Esophagus squamous epithelium (tissue), 5 donors: Measurements from ENCODE around the gene IL22. TPM values are rescaled to one million over a fixed set of nuclear protein-coding genes. Genes with fewer than 3 reads are reported as not detected.
A peak's percentile ranks its signal among the peaks of the same experiment; 100 is the strongest.

Experiments used
- DNase-seq: peaks from one replicate; lab custom pipeline; 2025; lab: John Stamatoyannopoulos, UW
- H3K27ac ChIP-seq, 4 donors: fragments of 200-600 bp; sonication (generic); one replicate each; pipeline ENCODE4 v1.5.1; 2016 to 2019; ENCODE audit warnings: mild to moderate bottlenecking in 1 of 4
- H3K27me3 ChIP-seq, 4 donors: fragments of 200-600 bp; sonication (generic); 1 replicate in 3 of 4; 2 replicates in 1 of 4; pipeline versions ENCODE4 v1.5.1 to v1.6.0; 2017 to 2021; ENCODE audit warnings: antibody characterized with exemption in 1 of 4
- H3K36me3 ChIP-seq, 3 donors: fragments of 200-600 bp; sonication (generic); one replicate each; pipeline ENCODE4 v1.5.1; 2016 to 2019
- H3K4me1 ChIP-seq, 3 donors: fragments of 200-600 bp; sonication (generic); one replicate each; pipeline ENCODE4 v1.5.1; 2017 to 2019
- H3K4me3 ChIP-seq, 4 donors: fragments of 200-600 bp; sonication (generic); 1 replicate in 3 of 4; 2 replicates in 1 of 4; pipeline ENCODE4 v1.5.1; 2016 to 2019; ENCODE audit warnings: mild to moderate bottlenecking in 2 of 4, moderate library complexity in 1 of 4
- H3K9me3 ChIP-seq, 3 donors: fragments of 200-600 bp; sonication (generic); one replicate each; pipeline ENCODE4 v1.5.1; 2016 to 2019
- POLR2A ChIP-seq, 4 donors: fragments of 450-650 bp; IDR thresholded peaks; one replicate each; pipeline ENCODE4 v1.6.1; 2017; ENCODE audit warnings: antibody characterized with exemption in 4 of 4, mild to moderate bottlenecking in 4 of 4, moderate library complexity in 3 of 4
- WGBS, 2 donors: methylation state at CpG; one replicate each; pipeline ENCODE4 v1.1.5; 2018; 5-methylcytosine and 5-hydroxymethylcytosine counted together
- intact Hi-C: fragments of 100-400 bp; cut with DNase I; formaldehyde crosslinking; loops from one replicate; pipeline ENCODE4 v1.15.0; 2022
- total RNA-seq, 4 donors: library from RNA; depleted of rRNA; stranded (reverse); fragments of >200 nt; gene quantifications; one replicate each; pipeline ENCODE4 v1.1.0, GENCODE V29; 2016
- TF ChIP-seq, protein P1 (sequence below), 6 experiments: fragments of 450-650 bp in 4 of 6; fragments of 200-600 bp in 2 of 6; sonication (generic) in 2 of 6; IDR thresholded peaks; one replicate each; pipeline ENCODE4 v1.5.1; 2016 to 2019; ENCODE audit warnings: antibody characterized with exemption in 6 of 6, mild to moderate bottlenecking in 4 of 6, moderate library complexity in 4 of 6
- donor health status: DM: yes; HTN: yes; CAD: no.

IL22 gene
- total RNA-seq, 4 donors from 2014 or later: 0.35 TPM; not detected in 3

DNA sequence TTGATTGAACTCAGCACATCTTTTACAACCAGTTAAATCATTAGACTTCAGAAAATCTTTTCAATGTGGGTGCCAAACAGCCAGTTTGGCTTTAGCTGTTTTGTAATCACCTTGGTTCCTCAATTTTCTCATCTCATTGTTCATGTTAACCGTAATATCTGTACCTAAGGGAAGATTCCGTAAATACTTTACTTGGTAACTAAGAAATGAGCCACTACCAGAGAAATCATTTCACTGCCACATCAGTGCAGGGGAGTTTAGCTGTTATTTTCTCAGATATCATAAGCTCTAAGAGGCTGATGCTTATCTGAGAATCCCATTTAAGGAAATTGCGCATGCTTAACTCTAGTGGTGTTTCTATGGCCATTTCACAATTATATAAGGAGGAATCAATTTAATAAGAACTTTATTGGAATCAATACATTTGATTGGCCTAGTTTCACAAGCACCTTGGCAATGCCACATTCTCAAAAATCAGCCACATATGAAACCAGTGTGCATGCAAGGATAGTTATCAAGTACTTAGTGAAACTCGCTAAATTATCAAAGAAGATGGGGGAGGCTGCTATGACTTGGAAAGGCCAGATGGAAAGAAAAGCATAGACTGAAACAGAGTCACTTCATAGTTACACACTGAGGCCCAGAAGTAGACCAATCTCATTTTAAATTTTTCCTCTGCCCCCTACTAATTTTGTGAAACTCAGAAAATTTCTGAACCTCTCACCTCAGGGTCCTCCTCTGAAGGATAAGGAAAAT, 28.1 kb upstream of the IL22 start:
- WGBS, 2 donors: 85 to 91% methylated on average over 4 of the region's 4 CpGs
- Histone ChIP-seq H3K4me1 (peaks cover 0 to 15% (median 0%) of the 10 kb centered on the region in 3 donors), H3K4me3 (no peak overlapping the region), H3K9me3 (no peaks in the 10 kb centered on the region), H3K36me3 (no peaks in the 10 kb centered on the region), H3K27me3 (no peaks in the 10 kb centered on the region), H3K27ac (no peak overlapping the region)
- no peak for TF ChIP-seq POLR2A (IDR thresholded peaks at IDR 0.05)
- TF ChIP-seq, protein P1, sequence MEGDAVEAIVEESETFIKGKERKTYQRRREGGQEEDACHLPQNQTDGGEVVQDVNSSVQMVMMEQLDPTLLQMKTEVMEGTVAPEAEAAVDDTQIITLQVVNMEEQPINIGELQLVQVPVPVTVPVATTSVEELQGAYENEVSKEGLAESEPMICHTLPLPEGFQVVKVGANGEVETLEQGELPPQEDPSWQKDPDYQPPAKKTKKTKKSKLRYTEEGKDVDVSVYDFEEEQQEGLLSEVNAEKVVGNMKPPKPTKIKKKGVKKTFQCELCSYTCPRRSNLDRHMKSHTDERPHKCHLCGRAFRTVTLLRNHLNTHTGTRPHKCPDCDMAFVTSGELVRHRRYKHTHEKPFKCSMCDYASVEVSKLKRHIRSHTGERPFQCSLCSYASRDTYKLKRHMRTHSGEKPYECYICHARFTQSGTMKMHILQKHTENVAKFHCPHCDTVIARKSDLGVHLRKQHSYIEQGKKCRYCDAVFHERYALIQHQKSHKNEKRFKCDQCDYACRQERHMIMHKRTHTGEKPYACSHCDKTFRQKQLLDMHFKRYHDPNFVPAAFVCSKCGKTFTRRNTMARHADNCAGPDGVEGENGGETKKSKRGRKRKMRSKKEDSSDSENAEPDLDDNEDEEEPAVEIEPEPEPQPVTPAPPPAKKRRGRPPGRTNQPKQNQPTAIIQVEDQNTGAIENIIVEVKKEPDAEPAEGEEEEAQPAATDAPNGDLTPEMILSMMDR (IDR thresholded peaks at IDR 0.05): no peak
- DNase-seq: no peak
- intact Hi-C loops: no loop called here

DNA sequence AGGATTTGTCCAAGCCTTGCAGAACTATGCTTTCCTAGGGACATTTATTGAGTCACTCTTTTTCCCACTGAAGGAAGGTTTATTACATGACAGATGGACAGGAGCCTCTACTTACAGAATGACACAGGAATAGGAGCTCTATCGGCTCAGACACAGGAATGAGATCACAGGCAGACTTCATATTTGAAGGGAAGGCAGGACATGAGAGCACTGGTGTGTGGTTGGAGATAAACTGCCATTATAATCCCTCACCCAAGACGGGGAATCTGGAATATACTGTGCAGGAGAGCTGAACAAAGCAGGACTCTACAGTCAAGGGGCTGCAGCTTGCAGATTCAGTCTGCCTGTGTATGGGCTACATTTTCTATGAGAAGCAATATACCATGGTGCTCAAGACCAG, 26.8 kb upstream of the IL22 start:
- 85 to 89% methylated on average over 2 of the region's 2 CpGs for WGBS, 2 donors
- H3K27me3 ChIP-seq: no peaks in the 10 kb centered on the region
- intact Hi-C loops: no loop called here
- H3K4me3 ChIP-seq: no peak overlapping the region
- TF ChIP-seq, protein P1 (IDR thresholded peaks at IDR 0.05): no peak
- no peak for TF ChIP-seq POLR2A (IDR thresholded peaks at IDR 0.05)
- no peaks in the 10 kb centered on the region for H3K36me3 ChIP-seq
- DNase-seq: no peak
- H3K9me3 ChIP-seq: no peaks in the 10 kb centered on the region
- H3K4me1 ChIP-seq: peaks cover 0 to 15% (median 0%) of the 10 kb centered on the region in 3 donors
- no peak overlapping the region for H3K27ac ChIP-seq

DNA sequence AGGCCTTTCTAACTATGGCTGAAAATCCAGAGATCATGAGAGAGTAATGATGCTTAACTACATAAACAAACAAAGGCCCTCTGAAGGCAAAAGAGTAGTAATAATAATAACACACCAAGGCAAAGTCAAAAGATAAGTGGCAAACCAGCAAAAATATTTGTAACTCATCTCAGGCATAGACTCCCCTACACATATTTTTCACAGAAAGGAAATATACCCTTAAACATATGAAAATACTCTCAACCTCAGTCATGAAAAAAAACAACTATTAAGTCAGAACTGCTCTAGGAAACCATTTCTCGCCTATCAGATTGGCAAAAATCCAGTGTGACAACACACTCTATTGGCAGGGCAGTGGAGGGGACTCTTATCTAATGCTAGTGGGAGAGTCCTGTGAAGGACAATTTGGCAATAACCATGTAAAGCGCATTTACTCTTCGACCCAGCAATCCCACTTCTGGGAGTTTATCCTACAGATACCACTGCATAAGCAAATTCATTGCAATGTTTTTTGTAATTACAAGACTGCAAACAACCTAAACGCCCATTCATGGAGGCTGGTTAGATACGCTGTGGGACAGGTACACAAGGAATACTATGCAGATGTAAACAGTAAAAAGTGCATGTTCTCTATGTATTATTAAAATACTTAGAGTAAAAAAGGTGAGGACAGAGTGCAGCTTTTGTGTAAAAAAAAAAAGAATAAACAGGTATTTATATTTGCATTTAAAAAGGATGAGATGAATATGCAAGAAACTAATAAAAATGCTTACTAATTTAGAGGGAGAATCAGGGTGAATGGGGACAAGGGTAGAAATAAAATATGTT, 26.0 kb upstream of the IL22 start:
- no peak overlapping the region for H3K27ac ChIP-seq
- intact Hi-C loops: no loop called here
- H3K4me3 ChIP-seq: no peak overlapping the region
- TF ChIP-seq POLR2A (IDR thresholded peaks at IDR 0.05): no peak
- TF ChIP-seq, protein P1 (IDR thresholded peaks at IDR 0.05): no peak
- H3K27me3 ChIP-seq: no peaks in the 10 kb centered on the region
- peaks cover 0 to 15% (median 0%) of the 10 kb centered on the region in 3 donors for H3K4me1 ChIP-seq
- no peak for DNase-seq
- WGBS, 2 donors: 82 to 92% methylated on average over 5 of the region's 5 CpGs
- H3K36me3 ChIP-seq: no peaks in the 10 kb centered on the region
- H3K9me3 ChIP-seq: no peaks in the 10 kb centered on the region

DNA sequence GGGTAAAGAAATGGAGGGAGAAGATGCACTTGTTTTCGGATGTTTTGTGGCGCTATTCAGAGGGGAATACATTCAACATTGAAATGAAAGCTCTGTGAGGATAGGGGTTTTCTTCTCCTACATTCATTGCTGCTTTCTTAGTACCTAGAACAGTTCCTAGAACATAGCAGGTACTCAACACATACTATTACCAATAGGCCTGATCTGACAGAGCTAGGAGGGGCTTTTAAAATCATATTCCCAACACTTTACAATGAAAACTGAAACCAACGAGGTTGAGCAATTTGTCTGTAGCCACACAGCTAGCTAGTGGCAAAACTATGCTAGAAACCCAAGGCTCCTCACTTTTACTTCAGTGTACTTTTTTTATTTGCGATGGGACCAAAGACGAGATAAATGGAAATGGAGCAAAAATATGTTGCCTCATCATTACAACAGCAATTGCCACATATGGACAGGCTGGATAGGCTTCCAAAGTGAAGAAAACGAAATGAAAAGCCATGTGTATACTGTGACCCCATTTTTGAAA, 23.1 kb upstream of the IL22 start:
- peaks cover 0 to 15% (median 0%) of the 10 kb centered on the region in 3 donors for H3K4me1 ChIP-seq
- TF ChIP-seq, protein P1 (IDR thresholded peaks at IDR 0.05): no peak
- TF ChIP-seq POLR2A (IDR thresholded peaks at IDR 0.05): no peak
- 86 to 90% methylated on average over 6 of the region's 6 CpGs for WGBS, 2 donors
- no peak overlapping the region for H3K4me3 ChIP-seq
- no peaks in the 10 kb centered on the region for H3K27me3 ChIP-seq
- DNase-seq: no peak
- no peaks in the 10 kb centered on the region for H3K36me3 ChIP-seq
- H3K9me3 ChIP-seq: no peaks in the 10 kb centered on the region
- intact Hi-C loops: no loop called here
- H3K27ac ChIP-seq: peak overlapping the region in 1 of 4 donors; percentile 13

DNA sequence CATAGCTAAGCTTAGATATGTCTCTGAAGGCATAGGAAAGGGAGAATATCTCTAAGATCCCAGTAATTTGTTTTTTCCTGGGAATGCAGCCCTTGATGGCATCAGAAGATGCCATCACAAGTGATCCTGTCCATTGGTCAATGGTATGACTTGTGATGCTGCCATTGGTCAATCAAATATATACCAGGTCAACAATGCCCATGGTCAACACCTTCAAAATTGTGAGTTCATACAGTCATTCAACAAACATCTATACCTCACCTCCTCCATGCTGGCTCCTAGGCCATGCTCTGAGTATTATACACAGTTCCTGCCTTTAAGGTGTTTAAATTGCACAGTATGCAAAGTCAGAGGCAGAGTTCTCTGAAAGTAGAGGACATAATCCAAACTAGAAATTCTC, 19.3 kb upstream of the IL22 start:
- H3K36me3 ChIP-seq: no peaks in the 10 kb centered on the region
- no peak overlapping the region for H3K4me3 ChIP-seq
- no peaks in the 10 kb centered on the region for H3K27me3 ChIP-seq
- no peak for TF ChIP-seq POLR2A (IDR thresholded peaks at IDR 0.05)
- TF ChIP-seq, protein P1 (IDR thresholded peaks at IDR 0.05): no peak
- no peak overlapping the region for H3K27ac ChIP-seq
- intact Hi-C loops: no loop called here
- no peak for DNase-seq
- H3K9me3 ChIP-seq: no peaks in the 10 kb centered on the region
- H3K4me1 ChIP-seq: peaks cover 0 to 8% (median 0%) of the 10 kb centered on the region in 3 donors
